DMS 273 (cell line): ENCODE measurements around the gene MFSD8.
"Not testable (repeated sequence)": the region's sequence is repeated elsewhere in the genome, so short reads cannot be mapped to it uniquely, and the experiment has no call there.

ENCODE experiments used
- DNase-seq: peaks from one replicate; lab custom pipeline; 2025; ENCODE audit not compliant: unreplicated experiment; lab: John Stamatoyannopoulos, UW

The MFSD8 gene

GRCh38 chr4:127957105-127957504 lies 7.9 kb downstream of the MFSD8 start:
- DNase-seq = no peak

- DNase-seq = no peak
Observed at GRCh38 chr4:127936974-127937373, 28.0 kb downstream of the MFSD8 start.

GRCh38 chr4:127931836-127932235 lies 33.1 kb downstream of the MFSD8 start:
- not testable (repeated sequence) for DNase-seq

GRCh38 chr4:127930175-127930574 lies 34.8 kb downstream of the MFSD8 start:
- no peak for DNase-seq

- DNase-seq = not testable (repeated sequence)
Observed at GRCh38 chr4:127925720-127926119, 39.3 kb downstream of the MFSD8 start.

- no peak for DNase-seq
Observed at GRCh38 chr4:127922226-127922625, 42.7 kb downstream of the MFSD8 start.

- DNase-seq = no peak
Observed at GRCh38 chr4:127920521-127920920, 44.5 kb downstream of the MFSD8 start.

- no peak for DNase-seq
Observed at GRCh38 chr4:127917151-127917550, 47.8 kb downstream of the MFSD8 start.

- DNase-seq = no peak
Observed at GRCh38 chr4:127916512-127916911, 48.5 kb downstream of the MFSD8 start.

- no peak for DNase-seq
Observed at GRCh38 chr4:127905029-127905428, 59.9 kb downstream of the MFSD8 start.

- not testable (repeated sequence) for DNase-seq
Observed at GRCh38 chr4:127899682-127900081, 65.3 kb downstream of the MFSD8 start.

GRCh38 chr4:127896528-127896927 lies 68.4 kb downstream of the MFSD8 start:
- no peak for DNase-seq

GRCh38 chr4:127896069-127896468 lies 68.9 kb downstream of the MFSD8 start:
- DNase-seq = no peak

- peak; percentile 19 for DNase-seq
Observed at GRCh38 chr4:127889903-127890302, 75.1 kb downstream of the MFSD8 start.

GRCh38 chr4:127888559-127888958 lies 76.4 kb downstream of the MFSD8 start:
- peak; percentile 43 for DNase-seq

GRCh38 chr4:127881563-127881864 lies 83.5 kb downstream of the MFSD8 start:
- no peak for DNase-seq

GRCh38 chr4:127880763-127881562 lies 84.0 kb downstream of the MFSD8 start, which contains the start of gene PLK4:
Gene PLK4 (plus strand): TSS chr4:127880893. CDS start chr4:127881135, 242 bp downstream.
- DNase-seq = peak; percentile 97

GRCh38 chr4:127875791-127876190 lies 89.2 kb downstream of the MFSD8 start:
- DNase-seq = no peak

- DNase-seq = no peak
Observed at GRCh38 chr4:127870688-127871087, 94.3 kb downstream of the MFSD8 start.

GRCh38 chr4:127870281-127870680 lies 94.7 kb downstream of the MFSD8 start:
- DNase-seq = no peak

- no peak for DNase-seq
Observed at GRCh38 chr4:127868196-127868595, 96.8 kb downstream of the MFSD8 start.
